HG02981 (cell line): Measurements from ENCODE around the gene FOXP4.
A peak's percentile ranks its signal among the peaks of the same experiment; 100 is the strongest.

Experiments
- ATAC-seq: cut with Tn5 transposase; IDR thresholded peaks from one replicate; pipeline ENCODE4 v1.9.1; 2021; ENCODE audit warnings: mild to moderate bottlenecking, moderate library complexity; ENCODE audit not compliant: unreplicated experiment

The FOXP4 gene, protein sequence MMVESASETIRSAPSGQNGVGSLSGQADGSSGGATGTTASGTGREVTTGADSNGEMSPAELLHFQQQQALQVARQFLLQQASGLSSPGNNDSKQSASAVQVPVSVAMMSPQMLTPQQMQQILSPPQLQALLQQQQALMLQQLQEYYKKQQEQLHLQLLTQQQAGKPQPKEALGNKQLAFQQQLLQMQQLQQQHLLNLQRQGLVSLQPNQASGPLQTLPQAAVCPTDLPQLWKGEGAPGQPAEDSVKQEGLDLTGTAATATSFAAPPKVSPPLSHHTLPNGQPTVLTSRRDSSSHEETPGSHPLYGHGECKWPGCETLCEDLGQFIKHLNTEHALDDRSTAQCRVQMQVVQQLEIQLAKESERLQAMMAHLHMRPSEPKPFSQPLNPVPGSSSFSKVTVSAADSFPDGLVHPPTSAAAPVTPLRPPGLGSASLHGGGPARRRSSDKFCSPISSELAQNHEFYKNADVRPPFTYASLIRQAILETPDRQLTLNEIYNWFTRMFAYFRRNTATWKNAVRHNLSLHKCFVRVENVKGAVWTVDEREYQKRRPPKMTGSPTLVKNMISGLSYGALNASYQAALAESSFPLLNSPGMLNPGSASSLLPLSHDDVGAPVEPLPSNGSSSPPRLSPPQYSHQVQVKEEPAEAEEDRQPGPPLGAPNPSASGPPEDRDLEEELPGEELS

DNA sequence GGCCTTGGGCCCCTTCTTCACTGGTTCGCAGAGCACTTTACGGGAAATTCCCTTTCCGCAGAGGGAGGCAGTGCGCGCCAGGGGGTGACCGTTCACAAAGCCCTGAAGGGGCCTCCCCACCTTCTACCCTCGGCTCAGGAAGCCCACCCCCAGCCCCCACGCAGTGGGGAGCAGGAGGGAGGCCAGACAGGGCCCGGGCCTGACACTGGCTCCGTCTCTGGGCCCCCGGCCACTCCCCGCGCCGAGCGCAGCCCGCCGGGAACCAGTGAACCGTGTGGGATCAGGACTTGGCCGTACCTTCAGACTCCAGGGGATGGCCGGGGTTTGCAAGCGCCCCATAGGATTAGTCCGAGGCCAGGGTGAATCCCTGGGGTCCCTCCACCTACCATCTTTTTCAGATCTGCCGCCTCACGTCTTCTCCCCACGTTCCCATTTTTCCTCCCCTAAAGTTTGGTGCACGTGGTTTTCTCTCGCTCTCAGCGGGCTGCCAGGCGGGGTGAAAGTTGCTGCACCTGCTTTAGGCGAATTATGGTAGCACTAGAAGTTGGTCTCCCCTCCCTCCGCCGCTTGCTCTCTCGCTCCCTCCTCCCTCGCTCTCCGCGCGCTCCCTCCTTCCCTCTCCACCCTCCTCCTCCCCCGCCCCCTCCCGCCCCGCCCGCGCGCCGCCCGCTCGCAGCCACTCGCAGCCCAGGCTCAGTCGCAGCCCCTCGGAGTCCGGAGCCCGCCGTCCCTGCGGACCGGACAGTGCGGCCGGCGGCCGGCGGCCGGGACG is at the start of gene FOXP4:
TSS of gene FOXP4 (plus strand) at position 679 of the 772 bp plus-strand sequence. CDS start 19,380 bp downstream, outside the sequence.
- ATAC-seq: peak; percentile 61

DNA sequence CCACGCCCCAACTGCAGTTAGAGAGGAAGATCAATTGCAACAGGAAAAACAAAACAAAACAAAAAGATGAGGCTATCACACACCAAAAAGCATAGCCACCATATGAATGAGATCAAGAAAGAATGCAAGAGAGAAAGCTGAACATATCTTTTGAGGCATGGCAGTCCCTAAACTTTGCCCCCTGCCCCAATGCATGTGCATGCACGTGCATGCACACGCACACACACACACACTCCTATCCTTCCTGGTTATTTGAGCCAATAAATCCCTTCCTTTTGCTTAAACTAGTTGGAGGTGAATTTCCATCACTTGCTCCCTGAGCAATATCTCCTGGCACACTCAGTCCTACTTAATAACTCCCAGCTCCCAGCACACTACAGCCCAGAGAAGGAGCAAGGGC is 48.6 kb upstream of the FOXP4 start:
- ATAC-seq: no peak

DNA sequence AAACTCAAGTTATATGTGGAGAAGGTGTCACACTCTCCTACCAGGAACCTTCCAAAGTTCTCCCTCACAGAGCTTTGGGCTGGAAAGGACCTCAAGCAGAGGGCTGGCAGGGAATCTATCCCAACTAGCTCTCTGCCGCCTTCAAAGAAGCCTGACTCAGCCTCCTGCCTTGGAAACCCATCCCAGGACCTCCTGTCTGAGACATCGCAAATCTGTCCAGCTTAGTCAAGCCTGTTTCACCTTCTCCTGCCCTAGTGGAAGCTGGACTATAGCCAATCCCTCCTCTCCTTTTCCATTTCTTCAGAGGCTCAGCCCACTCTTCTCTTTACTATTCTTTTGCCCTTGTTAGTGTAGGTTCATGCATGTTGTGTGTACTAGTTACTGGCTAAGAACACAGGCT is 48.2 kb upstream of the FOXP4 start:
- no peak for ATAC-seq

DNA sequence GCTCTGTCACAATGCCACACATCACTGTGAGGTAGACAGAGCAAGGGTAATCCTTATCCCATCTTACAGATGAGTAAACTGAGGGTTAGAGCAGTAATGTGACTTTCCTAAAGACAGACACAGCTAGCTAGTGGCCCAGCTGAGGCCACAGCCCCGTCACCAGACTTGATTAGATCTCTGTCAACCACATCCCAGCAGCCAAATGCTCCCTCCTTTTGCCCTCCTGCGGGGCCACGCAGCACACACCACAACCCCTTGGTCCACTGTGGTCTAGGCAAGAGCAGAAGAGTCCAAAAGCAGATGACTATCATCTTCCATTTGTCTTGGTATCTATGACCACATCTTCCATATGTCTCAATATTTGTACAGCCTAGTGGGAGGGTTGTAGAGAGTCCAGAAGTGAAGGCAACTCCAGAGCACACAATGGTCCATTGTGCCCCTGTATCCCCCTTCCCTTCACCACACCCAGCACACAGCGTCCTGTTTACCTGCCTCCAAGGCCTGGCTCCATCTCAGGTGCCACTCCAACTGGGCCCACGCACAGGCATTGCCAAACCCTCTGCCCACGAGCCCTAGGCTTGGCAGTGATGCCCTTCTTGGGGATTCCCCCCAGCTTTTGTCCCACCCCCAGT is 47.1 kb upstream of the FOXP4 start:
- no peak for ATAC-seq

DNA sequence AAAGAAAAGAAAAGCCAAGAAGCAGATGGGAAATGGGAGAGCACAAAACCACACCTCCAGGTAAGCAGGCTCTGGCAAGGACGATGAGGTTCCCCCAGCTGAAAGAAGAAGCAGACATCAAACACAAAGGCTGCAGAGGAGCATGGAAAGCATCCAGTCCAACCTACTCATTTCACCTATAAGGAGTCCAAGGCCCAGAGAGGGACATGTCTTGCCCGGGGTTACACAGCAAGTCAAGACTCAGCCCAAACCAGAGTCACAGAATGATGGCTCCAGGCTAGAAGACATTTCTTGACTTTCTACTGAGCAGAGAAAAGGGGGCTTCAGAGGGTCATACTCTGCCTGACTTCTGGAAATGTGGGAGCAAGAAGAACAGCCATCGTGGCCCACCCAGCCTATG is 45.6 kb upstream of the FOXP4 start:
- no peak for ATAC-seq

DNA sequence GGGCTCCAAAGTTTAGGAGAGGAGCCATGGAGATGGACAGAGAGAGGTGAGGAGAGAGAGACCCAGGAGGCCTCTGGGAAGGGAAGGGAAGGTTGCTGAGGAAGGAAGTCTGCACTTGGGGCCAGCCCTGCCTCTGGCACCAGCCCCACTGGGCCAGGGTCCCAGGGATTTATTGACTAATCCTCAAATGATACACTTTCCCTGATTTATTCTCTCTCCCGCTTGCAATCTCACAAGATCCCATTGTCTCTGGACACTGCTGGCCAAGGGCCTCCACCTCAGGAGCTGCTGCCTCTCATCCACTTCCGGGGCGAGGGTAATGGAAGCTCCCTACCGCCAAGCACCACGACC is 43.6 kb upstream of the FOXP4 start:
- no peak for ATAC-seq

DNA sequence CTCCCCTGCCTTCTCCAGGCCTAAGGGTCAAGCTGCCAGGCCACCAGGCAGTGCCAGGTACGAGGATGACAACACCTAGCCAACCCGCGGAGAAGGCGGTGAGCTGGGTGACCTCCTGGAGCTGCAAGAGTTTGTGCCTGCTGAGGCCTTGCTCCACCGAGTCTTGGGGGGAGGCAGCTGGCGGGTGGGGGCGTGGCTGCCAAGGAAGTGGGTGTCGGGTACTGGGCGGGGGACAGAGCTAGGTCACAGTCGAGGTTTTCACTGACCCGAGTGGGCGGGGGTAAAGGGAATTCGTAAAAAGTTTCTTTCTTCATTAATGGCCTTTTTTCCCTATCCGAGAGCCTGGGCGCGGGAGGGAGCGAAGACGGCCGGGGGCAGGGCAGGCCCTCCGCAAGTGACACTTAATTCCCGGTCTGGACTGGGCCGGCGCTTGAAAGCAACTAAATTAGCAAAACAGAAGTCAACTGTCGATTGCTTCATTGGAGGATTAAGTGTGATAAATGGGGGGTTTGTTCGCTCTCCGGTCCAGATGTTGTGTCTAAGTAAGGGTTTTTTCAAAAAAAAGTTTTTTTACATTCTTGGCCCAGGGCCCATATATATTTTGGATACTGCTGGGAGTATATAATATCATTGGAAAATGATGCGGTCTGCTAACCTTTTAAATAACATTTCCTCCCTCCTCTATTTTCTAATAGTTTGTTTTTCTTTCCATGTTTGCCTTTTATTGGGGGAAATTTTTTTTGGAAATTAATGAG is 43.1 kb upstream of the FOXP4 start:
- ATAC-seq: no peak

DNA sequence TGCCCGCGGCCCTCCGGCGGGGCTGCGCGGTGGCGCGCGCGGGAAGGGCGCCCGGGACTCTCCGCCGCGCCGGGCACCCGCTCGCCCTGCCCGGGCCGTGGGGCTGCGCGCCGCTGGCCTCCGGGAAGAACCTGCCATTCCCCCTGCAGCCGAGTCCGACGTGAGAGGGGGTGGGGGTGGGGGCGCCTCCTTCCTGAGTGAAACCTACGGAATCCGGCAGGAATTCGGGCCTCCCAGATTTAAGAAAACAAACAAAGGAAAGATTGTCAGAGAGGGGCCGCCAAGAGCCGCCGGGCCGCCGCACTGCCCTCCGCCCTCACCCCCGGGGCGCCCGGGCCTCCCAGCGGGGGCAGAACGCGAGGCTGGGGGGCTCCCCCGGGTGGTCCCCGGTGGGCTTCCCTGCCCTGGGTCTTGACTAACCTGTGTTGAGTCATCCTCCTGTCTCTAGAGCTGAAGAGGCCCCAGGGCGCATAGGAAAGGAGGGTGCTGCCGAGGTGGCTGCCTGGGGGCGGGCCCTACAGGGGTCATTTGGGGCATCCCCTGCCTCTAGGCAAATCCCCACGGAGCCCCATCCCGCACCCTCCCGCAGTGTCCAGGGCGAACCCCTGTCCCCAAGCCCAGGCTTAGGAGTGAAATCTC is 42.2 kb upstream of the FOXP4 start:
- ATAC-seq: no peak

DNA sequence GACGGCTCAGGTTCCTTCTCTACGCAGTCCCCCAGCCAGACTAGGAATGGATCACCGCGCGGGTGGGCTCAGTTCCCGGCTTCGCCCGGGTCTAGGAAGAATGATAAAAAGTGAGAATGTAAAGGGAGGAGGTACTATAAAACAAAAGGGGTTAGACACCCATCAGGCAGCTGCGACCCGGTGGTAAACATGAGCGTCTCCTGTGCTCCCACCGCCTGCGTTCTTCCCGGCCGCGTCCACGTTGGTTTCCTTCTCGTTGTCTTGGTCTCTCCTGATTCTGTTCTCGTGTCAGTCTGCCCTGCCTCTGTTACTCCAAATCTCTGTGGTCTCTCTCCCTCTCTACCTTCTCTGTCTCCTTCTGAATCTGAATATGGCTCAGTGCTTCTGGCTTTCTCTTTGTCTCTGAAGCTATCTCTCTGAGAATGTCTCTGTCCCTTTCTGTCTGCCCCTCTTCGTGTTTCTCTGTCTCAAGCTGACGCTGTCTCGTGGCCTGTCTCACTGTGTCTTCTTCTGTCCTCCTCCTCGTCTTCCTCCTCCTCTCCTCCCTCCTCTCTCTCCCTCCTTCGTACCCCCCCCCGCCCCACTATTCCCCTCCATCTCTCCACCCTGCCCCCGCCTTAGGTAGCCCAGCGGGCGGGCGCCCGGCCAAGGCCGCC is 41.6 kb upstream of the FOXP4 start:
- ATAC-seq: no peak

DNA sequence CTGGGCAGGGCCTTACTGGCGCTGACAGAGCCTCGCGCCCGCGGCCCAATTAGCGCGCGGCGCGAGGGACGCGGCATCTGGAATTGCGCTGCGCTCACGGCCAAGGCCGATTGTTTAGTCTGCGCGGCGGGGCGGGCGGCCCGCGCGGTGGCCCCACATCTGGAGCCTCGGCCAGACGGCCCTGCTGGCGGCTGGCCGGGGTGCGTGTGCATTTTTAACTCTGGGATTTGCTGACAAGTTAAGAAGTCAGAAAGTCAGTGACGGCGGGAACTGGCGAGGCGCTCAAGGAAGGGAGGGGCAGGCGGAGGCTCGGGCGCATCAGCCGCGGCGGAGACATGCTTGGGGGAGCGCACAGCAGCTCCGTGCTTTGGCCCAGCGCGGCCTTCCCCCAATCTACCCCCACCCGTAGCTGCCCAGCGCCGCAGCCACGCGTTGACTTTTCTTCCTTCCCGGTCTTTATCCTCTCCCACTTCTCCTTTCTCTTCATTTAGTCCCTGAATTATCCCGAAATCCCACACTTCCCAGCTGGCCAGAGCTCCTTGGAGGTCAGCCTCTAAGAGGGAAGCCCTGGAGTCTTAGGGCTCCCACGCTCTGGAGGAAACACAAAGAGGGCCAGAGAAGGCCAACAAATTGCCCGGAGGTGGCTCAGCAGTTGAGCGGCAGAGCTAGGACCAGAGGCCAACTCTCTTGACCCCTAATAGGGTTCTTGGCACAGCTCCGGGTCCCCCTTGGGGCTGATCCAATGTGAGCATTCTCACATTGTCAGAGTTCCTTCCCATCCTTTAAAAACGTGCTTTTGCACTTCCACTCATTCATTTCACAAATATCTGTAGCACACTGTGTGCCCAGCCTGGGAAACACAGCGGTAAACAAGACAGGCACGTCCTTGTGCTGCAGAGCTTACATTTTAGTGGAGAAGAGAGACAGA is 40.8 kb upstream of the FOXP4 start:
- ATAC-seq: no peak

DNA sequence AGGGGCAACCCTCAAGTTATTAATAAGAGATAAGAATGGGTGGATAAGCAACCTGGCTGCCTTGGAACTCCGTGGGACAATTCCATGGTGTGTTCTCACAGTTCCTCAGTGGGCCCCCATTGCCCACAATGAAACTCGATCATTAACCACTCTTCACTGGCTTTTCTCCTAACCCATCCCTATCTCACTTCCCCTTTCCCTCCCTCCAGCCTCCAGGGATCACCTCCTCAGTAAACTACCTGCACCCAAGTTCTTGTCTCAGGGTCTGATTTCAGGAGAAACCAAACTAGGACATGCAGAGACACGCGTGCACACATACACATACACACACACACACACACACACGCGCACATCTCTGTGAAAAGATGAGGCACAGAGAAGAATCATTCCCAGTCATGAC is 37.7 kb upstream of the FOXP4 start:
- ATAC-seq: no peak

DNA sequence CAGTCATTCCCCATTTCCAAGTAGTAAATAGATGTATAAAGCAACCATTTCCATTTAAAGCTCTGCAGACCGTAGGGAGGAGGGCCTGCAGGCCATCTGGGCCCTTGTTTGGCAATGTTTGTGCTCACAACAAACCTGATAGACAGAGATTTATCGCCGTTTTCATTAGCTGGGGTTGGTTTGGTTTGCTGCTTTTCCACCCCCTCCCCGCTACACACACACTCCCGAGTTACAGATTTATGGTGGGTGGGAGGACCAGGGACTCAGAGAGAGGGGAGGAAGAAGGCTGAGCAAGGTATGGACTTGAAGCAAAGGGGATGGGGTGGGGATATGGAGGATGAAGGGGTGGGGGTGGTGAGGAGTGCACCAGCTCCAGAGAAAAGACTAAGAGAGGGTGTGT is 36.6 kb upstream of the FOXP4 start:
- ATAC-seq: no peak

DNA sequence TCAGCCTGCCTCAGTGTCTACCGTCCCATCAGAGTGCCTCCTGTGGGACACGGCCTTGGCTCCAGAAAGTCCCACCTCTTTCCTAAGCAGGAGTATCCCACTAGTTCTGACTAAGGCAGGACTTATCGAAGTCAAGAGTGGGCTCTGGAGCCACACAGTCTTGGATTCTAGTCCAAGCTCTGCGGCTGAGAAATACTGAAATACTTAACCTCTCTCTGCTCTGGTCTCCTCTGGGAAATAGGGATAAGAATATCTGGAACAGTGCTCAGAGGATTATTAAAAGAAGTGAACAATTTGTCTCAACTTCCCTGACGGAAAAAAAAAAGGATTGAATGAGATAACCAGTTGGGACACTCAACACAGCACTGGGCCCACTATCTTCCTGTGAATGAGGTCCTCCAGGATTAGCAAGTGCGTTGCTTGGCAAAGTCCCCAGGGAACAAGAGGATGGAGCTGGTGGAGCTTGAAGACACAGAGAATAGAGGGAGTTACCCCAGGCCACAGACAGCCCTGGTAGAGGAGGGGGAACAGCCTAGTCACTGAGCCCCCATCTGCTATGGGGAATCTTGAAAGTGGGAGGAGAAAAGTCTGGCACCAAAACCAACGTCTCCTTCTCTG is 34.6 kb upstream of the FOXP4 start:
- ATAC-seq: no peak

DNA sequence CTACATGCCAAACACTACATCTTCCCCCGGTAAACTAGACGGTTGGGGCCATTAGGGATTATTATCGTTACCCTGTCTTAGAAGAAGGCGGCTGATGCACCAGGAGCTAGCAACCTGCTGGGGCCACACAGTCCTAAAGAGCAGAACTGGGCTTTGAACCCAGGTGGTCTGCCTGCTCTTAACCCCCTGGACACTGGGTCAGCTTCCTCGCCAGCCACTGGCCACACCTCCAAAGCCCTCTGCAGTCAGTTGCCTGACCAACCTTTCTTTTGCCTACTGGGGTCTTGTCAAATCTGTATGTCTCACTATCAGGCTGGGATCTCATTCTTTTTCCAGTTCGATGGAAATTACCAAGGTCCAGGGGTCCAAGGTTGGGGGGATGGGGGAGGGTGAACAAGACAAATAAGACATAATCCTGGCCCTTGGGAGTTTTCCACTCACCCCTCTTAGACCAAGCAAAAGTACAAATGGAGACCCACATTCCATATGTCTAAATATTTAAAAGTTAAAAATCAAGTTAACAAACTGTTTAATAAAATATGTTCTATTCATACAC is 34.0 kb upstream of the FOXP4 start:
- no peak for ATAC-seq

DNA sequence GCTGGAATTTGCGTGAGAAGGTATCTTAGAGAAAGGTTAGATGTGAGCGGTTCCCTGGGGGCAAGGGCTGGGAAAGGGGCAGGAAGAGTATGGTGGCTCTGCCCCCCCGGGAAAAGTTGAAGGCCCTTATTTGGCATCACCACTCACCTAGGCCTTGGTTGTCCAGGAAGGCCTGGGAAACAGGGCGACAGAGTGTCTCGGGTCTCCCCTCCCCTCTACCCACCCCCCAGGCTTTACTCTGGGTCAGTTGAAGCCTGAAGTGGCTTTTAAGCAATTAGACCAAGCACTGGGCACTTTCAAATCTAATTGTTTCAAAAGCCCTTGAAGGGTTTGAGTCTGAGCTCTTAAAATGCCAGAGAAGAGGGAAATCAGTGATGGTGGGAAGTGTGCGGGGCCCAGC is 30.2 kb upstream of the FOXP4 start:
- ATAC-seq: no peak

DNA sequence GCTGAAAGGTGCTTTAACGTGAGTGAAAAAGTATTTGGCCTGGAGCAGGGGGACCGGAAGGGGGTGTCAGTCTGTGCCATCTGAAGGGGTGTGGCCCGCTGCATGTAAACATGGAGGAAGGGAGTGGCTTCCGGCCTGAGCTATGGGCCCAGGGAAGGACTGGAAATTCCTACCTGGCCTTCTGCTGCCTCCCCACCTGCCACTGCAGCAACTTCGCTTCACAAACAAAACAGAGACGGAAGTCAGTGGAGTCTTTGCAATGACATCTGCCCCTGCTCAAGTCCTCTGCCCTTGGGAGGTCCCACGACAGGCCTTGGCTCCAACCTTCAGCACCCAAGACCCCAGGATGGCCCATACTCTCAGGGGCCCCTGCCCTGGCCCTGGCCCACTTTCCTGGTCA is 28.1 kb upstream of the FOXP4 start:
- no peak for ATAC-seq

DNA sequence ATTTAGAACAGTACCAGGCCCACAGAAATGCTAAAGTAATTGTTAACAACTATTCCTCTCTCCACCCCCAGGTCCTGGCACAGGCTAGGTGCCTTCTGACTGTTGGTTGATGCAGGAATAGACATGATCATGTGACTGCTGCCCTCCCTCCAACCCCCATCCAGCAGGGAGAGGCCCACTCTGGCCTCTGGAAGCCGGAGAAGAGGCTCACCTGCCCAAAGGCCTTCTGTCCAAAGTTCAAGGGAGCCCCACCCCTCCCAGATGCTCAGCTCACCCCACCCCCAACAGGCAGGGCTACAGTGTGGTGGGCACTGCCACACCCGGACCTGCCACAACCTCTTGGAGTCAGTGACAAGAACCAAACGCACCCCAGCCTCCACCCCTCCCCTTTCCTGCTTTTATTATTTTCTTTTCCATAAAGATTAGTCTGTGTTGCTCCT is 26.9 kb upstream of the FOXP4 start:
- no peak for ATAC-seq
